Thymus (tissue), 14 donors: ENCODE results near the gene SLC25A19. TPM values are rescaled to one million over a fixed set of nuclear protein-coding genes. Genes with fewer than 3 reads are reported as not detected.

Experiments
- DNase-seq, 9 donors: peaks; one replicate each; pipeline ENCODE4 v3.0.0-alpha.2; 2013; ENCODE audit warnings: low spot score in 9 of 9, low read depth in 6 of 9, missing footprints in 1 of 9
- H3K27ac ChIP-seq, 2 donors: one replicate each; pipeline ENCODE4 v1.5.1; 2013; ENCODE audit warnings: control low read depth in 1 of 2, low read depth in 1 of 2, low read length in 1 of 2, mild to moderate bottlenecking in 1 of 2, moderate library complexity in 1 of 2
- H3K27me3 ChIP-seq, 2 donors: one replicate each; pipeline ENCODE4 v1.5.1; 2013; ENCODE audit warnings: low read length in 1 of 2; ENCODE audit not compliant: control insufficient read depth in 2 of 2, insufficient read depth in 1 of 2
- H3K36me3 ChIP-seq, 2 donors: one replicate each; pipeline ENCODE4 v1.5.1; 2013; ENCODE audit warnings: low read length in 1 of 2, mild to moderate bottlenecking in 1 of 2, moderate library complexity in 1 of 2; ENCODE audit not compliant: control insufficient read depth in 2 of 2, insufficient read depth in 2 of 2
- H3K4me1 ChIP-seq, 2 donors: one replicate each; pipeline ENCODE4 v1.5.1; 2013; ENCODE audit warnings: low read length in 2 of 2; ENCODE audit not compliant: control insufficient read depth in 2 of 2, insufficient read depth in 2 of 2
- H3K4me3 ChIP-seq, 2 donors: one replicate each; pipeline ENCODE4 v1.5.1; 2013; ENCODE audit warnings: low read length in 2 of 2, control low read depth in 1 of 2, mild to moderate bottlenecking in 1 of 2
- H3K9me3 ChIP-seq, 2 donors: one replicate each; pipeline ENCODE4 v1.5.1; 2013; ENCODE audit warnings: low read length in 1 of 2, mild to moderate bottlenecking in 1 of 2; ENCODE audit not compliant: control insufficient read depth in 2 of 2, insufficient read depth in 1 of 2
- WGBS: extraction: QIAGEN DNeasy Blood & Tissue Kit; methylation state at CpG from one replicate; pipeline ENCODE4 v1.1.7; 2013; 5-methylcytosine and 5-hydroxymethylcytosine counted together
- long read RNA-seq, 10 donors: transcript quantifications; one replicate each; lab custom pipeline, GENCODE V29; 2026
- polyA plus RNA-seq: library from polyadenylated mRNA; stranded (reverse); fragments of 200-250 nt; gene quantifications from one replicate; pipeline ENCODE4 v1.2.3, GENCODE V29; 2013
- total RNA-seq: library from RNA; stranded (reverse); fragments of 120-200 nt; gene quantifications from one replicate; pipeline ENCODE4 v1.2.4, GENCODE V29; 2013
- donor health status: healthy.

The SLC25A19 gene
- total RNA-seq (15.4 TPM), polyA plus RNA-seq (18.3 TPM)
- long read RNA-seq, donor 1 = 0 reads
- long read RNA-seq, donor 2 = 0 reads
- long read RNA-seq, donor 3, transcript SLC25A19-210 (8 exons, 1,554 nt) = major isoform, 5 of 12 reads
- long read RNA-seq, donor 3, partial matches to known transcripts = 0 of 12 reads
- long read RNA-seq, donor 3, other reads (novel, unspliced or antisense) = 0 of 12 reads
- long read RNA-seq, donor 4, partial matches to known transcripts = 0 of 3 reads
- long read RNA-seq, donor 4, other reads (novel, unspliced or antisense) = 0 of 3 reads
- long read RNA-seq, donor 5, partial matches to known transcripts = 0 of 10 reads
- long read RNA-seq, donor 5, other reads (novel, unspliced or antisense) = 0 of 10 reads
- long read RNA-seq, donor 6, partial matches to known transcripts = 0 of 4 reads
- long read RNA-seq, donor 6, other reads (novel, unspliced or antisense) = 0 of 4 reads
- long read RNA-seq, donor 7, partial matches to known transcripts = 0 of 5 reads
- long read RNA-seq, donor 7, other reads (novel, unspliced or antisense) = 0 of 5 reads
- long read RNA-seq, donor 8, partial matches to known transcripts = 0 of 2 reads
- long read RNA-seq, donor 8, other reads (novel, unspliced or antisense) = 0 of 2 reads
- long read RNA-seq, donor 9, partial matches to known transcripts = 0 of 3 reads
- long read RNA-seq, donor 9, other reads (novel, unspliced or antisense) = 0 of 3 reads
- long read RNA-seq, donor 10, partial matches to known transcripts = 0 of 3 reads
- long read RNA-seq, donor 10, other reads (novel, unspliced or antisense) = 0 of 3 reads

GRCh38 chr17:75289115-75289831 lies at the start of gene SLC25A19:
Gene SLC25A19 (minus strand): TSS chr17:75289433. CDS start chr17:75286764, 2,669 bp downstream.
- peak; percentile 94 to 99 (median 97) for DNase-seq
- Histone ChIP-seq H3K4me3 (peak within 1 kb of the TSS; percentile 76 to 79), H3K9me3 (no peaks in the 10 kb centered on the region), H3K4me1 (peaks cover 5 to 18% of the 10 kb centered on the region in 2 donors), H3K27ac (peak within 1 kb of the TSS; percentile 97), H3K27me3 (no peaks in the 10 kb centered on the region), H3K36me3 (peaks cover 15 to 18% of the 10 kb centered on the region in 2 donors)
- under 1% methylated on average over 65 of the region's 65 CpGs for WGBS

GRCh38 chr17:75338335-75338734 lies 49.1 kb upstream of the SLC25A19 start:
- Histone ChIP-seq H3K27me3 (no peaks in the 10 kb centered on the region), H3K4me1 (peaks cover 75 to 91% of the 10 kb centered on the region in 2 donors), H3K36me3 (peaks cover 0 to 12% of the 10 kb centered on the region in 2 donors), H3K9me3 (no peaks in the 10 kb centered on the region), H3K27ac (peak overlapping the region; percentile 89 to 91), H3K4me3 (peak overlapping the region; percentile 8 to 27)
- peak in 6 of 9 donors; percentile 40 to 79 (median 54) for DNase-seq
- 10% methylated on average over 6 of the region's 6 CpGs for WGBS

- peak in 1 of 9 donors; percentile 42 for DNase-seq
- peaks cover 13 to 24% of the 10 kb centered on the region in 2 donors for H3K36me3 ChIP-seq
- H3K27ac ChIP-seq = peak overlapping the region; percentile 39 to 77
- no peak overlapping the region for H3K4me3 ChIP-seq
- H3K9me3 ChIP-seq = no peaks in the 10 kb centered on the region
- peaks cover 56 to 80% of the 10 kb centered on the region in 2 donors for H3K4me1 ChIP-seq
- no peaks in the 10 kb centered on the region for H3K27me3 ChIP-seq
- WGBS = 60% methylated on average over 3 of the region's 3 CpGs
Measured at GRCh38 chr17:75335315-75335714, 46.1 kb upstream of the SLC25A19 start.

GRCh38 chr17:75334723-75335122 lies 45.5 kb upstream of the SLC25A19 start:
- WGBS = 98% methylated on average over 3 of the region's 3 CpGs
- peaks cover 13 to 26% of the 10 kb centered on the region in 2 donors for H3K36me3 ChIP-seq
- no peaks in the 10 kb centered on the region for H3K27me3 ChIP-seq
- DNase-seq = no peak
- no peaks in the 10 kb centered on the region for H3K9me3 ChIP-seq
- H3K27ac ChIP-seq = peak overlapping the region; percentile 54 to 77
- no peak overlapping the region for H3K4me3 ChIP-seq
- peaks cover 53 to 79% of the 10 kb centered on the region in 2 donors for H3K4me1 ChIP-seq

- H3K4me3 ChIP-seq = no peak overlapping the region
- 71% methylated on average over 6 of the region's 6 CpGs for WGBS
- no peak for DNase-seq
- peaks cover 13 to 36% of the 10 kb centered on the region in 2 donors for H3K36me3 ChIP-seq
- H3K27me3 ChIP-seq = no peaks in the 10 kb centered on the region
- H3K9me3 ChIP-seq = no peaks in the 10 kb centered on the region
- peaks cover 45 to 68% of the 10 kb centered on the region in 2 donors for H3K4me1 ChIP-seq
- peak overlapping the region in 1 of 2 donors; percentile 61 for H3K27ac ChIP-seq
Measured at GRCh38 chr17:75331671-75332070, 42.4 kb upstream of the SLC25A19 start.

DNA sequence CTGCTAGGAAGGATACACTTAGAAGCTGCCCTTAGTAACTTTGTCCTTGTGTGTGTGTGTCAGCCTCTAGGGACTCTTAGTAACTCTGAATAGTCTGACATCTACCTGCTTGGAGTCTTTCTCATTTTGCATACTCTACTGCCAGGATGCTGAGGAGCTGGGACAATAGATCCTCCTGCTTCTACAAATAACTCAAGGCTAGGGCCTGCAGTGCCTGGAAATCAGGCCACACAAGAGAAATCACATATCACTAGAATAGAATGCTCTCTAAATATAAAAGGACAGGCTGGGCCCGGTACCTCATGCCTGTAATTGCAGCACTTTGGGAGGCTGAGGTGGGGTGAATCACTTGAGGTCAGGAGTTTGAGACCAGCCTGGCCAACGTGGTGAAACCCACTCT lies 38.5 kb upstream of the SLC25A19 start:
- Histone ChIP-seq H3K4me3 (no peak overlapping the region), H3K9me3 (no peaks in the 10 kb centered on the region), H3K27ac (no peak overlapping the region), H3K36me3 (peaks cover 26 to 62% of the 10 kb centered on the region in 2 donors), H3K4me1 (peaks cover 32 to 69% of the 10 kb centered on the region in 2 donors), H3K27me3 (no peaks in the 10 kb centered on the region)
- 92% methylated on average over 2 of the region's 2 CpGs for WGBS
- no peak for DNase-seq

- H3K4me3 ChIP-seq = no peak overlapping the region
- no peak for DNase-seq
- 51% methylated on average over 5 of the region's 5 CpGs for WGBS
- peaks cover 22 to 66% of the 10 kb centered on the region in 2 donors for H3K4me1 ChIP-seq
- no peaks in the 10 kb centered on the region for H3K27me3 ChIP-seq
- H3K27ac ChIP-seq = peak overlapping the region; percentile 52 to 71
- peaks cover 24 to 66% of the 10 kb centered on the region in 2 donors for H3K36me3 ChIP-seq
- no peaks in the 10 kb centered on the region for H3K9me3 ChIP-seq
Measured at GRCh38 chr17:75326226-75326848, 37.1 kb upstream of the SLC25A19 start.

GRCh38 chr17:75325827-75326225 lies 36.6 kb upstream of the SLC25A19 start:
- 19% methylated on average over 7 of the region's 7 CpGs for WGBS
- H3K36me3 ChIP-seq = peaks cover 24 to 66% of the 10 kb centered on the region in 2 donors
- H3K4me1 ChIP-seq = peaks cover 22 to 61% of the 10 kb centered on the region in 2 donors
- H3K27ac ChIP-seq = peak overlapping the region in 1 of 2 donors; percentile 71
- no peak overlapping the region for H3K4me3 ChIP-seq
- no peaks in the 10 kb centered on the region for H3K9me3 ChIP-seq
- DNase-seq = no peak
- no peaks in the 10 kb centered on the region for H3K27me3 ChIP-seq
